Measurements from ENCODE around the gene MEGF11. TPM values are rescaled to one million over a fixed set of nuclear protein-coding genes. Genes with fewer than 3 reads are reported as not detected.

MEGF11 gene
- total and polyA plus RNA-seq, 4 donors: 0.16 to 1.5 (median 0.50) TPM

GRCh38 chr15:66038387-66039116 is 215.0 kb downstream of the MEGF11 start:
- ATAC-seq (ENCODE audit: insufficient read depth, low FRiP score) (no peak), DNase-seq (peak in 1 of 3 donors; percentile 13)
- no peak overlapping the region for H3K4me3 ChIP-seq
- 69 to 72% methylated on average over 8 of the region's 8 CpGs for WGBS, 2 donors
- no peak overlapping the region for H3K9ac ChIP-seq (ENCODE audit: insufficient read depth in 1 of 2, low read length in 2 of 2)
- H3K36me3 ChIP-seq (ENCODE audit: control insufficient read depth in 4 of 4, insufficient read depth in 4 of 4, low read length in 4 of 4): no peaks in the 10 kb centered on the region
- H3K9me3 ChIP-seq (ENCODE audit: control insufficient read depth in 4 of 4, insufficient read depth in 3 of 4, low read length in 3 of 4): peaks cover 0 to 7% (median 0%) of the 10 kb centered on the region in 4 donors
- TF ChIP-seq, protein P1, sequence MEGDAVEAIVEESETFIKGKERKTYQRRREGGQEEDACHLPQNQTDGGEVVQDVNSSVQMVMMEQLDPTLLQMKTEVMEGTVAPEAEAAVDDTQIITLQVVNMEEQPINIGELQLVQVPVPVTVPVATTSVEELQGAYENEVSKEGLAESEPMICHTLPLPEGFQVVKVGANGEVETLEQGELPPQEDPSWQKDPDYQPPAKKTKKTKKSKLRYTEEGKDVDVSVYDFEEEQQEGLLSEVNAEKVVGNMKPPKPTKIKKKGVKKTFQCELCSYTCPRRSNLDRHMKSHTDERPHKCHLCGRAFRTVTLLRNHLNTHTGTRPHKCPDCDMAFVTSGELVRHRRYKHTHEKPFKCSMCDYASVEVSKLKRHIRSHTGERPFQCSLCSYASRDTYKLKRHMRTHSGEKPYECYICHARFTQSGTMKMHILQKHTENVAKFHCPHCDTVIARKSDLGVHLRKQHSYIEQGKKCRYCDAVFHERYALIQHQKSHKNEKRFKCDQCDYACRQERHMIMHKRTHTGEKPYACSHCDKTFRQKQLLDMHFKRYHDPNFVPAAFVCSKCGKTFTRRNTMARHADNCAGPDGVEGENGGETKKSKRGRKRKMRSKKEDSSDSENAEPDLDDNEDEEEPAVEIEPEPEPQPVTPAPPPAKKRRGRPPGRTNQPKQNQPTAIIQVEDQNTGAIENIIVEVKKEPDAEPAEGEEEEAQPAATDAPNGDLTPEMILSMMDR (IDR thresholded peaks at IDR 0.05; ENCODE audit: control extremely low read depth, extremely low read depth): no peak
- no peaks in the 10 kb centered on the region for H3K4me1 ChIP-seq (ENCODE audit: control insufficient read depth in 5 of 5, insufficient read depth in 5 of 5, low read length in 5 of 5)
- H3K27me3 ChIP-seq (ENCODE audit: control insufficient read depth in 3 of 3, insufficient read depth in 3 of 3, low read length in 2 of 3): peaks cover 0 to 21% (median 2%) of the 10 kb centered on the region in 3 donors
- no peak overlapping the region for H3K27ac ChIP-seq (ENCODE audit: low read depth in 1 of 2, low read length in 1 of 2)

- H3K9me3 ChIP-seq (ENCODE audit: control insufficient read depth in 4 of 4, insufficient read depth in 3 of 4, low read length in 3 of 4): peaks cover 0 to 11% (median 0%) of the 10 kb centered on the region in 4 donors
- ATAC-seq (ENCODE audit: insufficient read depth, low FRiP score) (no peak), DNase-seq (no peak)
- H3K27me3 ChIP-seq (ENCODE audit: control insufficient read depth in 3 of 3, insufficient read depth in 3 of 3, low read length in 2 of 3): peaks cover 0 to 21% (median 2%) of the 10 kb centered on the region in 3 donors
- H3K4me1 ChIP-seq (ENCODE audit: control insufficient read depth in 5 of 5, insufficient read depth in 5 of 5, low read length in 5 of 5): no peaks in the 10 kb centered on the region
- no peak overlapping the region for H3K4me3 ChIP-seq
- no peak overlapping the region for H3K9ac ChIP-seq (ENCODE audit: insufficient read depth in 1 of 2, low read length in 2 of 2)
- H3K27ac ChIP-seq (ENCODE audit: low read depth in 1 of 2, low read length in 1 of 2): no peak overlapping the region
- TF ChIP-seq, protein P1 (IDR thresholded peaks at IDR 0.05; ENCODE audit: control extremely low read depth, extremely low read depth): no peak
- no peaks in the 10 kb centered on the region for H3K36me3 ChIP-seq (ENCODE audit: control insufficient read depth in 4 of 4, insufficient read depth in 4 of 4, low read length in 4 of 4)
- WGBS, 2 donors: 66 to 72% methylated on average over 5 of the region's 5 CpGs
These were observed 216.7 kb downstream of the MEGF11 start for GRCh38 chr15:66036859-66037258.

DNA sequence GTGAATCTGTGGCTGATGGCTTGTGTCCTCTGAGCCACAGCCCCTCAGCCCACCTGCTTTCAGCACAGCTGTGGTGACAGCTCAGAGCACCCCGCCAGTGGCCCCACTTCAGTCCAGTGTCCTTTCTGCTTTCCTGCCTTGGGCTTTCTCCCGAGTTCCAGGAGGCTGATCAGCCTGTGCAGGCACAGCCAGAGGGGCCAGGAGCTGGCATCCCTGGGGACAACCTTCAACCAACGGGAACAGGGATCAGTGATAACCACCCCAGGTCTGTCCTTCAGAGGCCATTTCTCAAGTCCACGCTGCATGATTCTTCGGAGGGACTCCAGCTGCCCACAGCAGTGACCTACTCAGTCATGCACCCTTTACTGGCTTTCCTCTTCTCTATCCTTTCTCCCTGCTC is 217.6 kb downstream of the MEGF11 start:
- DNase-seq (no peak), ATAC-seq (ENCODE audit: insufficient read depth, low FRiP score) (no peak)
- no peak overlapping the region for H3K27ac ChIP-seq (ENCODE audit: low read depth in 1 of 2, low read length in 1 of 2)
- H3K4me1 ChIP-seq (ENCODE audit: control insufficient read depth in 5 of 5, insufficient read depth in 5 of 5, low read length in 5 of 5): no peaks in the 10 kb centered on the region
- H3K9me3 ChIP-seq (ENCODE audit: control insufficient read depth in 4 of 4, insufficient read depth in 3 of 4, low read length in 3 of 4): peaks cover 0 to 16% (median 0%) of the 10 kb centered on the region in 4 donors
- no peak overlapping the region for H3K9ac ChIP-seq (ENCODE audit: insufficient read depth in 1 of 2, low read length in 2 of 2)
- WGBS, 2 donors: 72 to 83% methylated on average over 5 of the region's 5 CpGs
- H3K27me3 ChIP-seq (ENCODE audit: control insufficient read depth in 3 of 3, insufficient read depth in 3 of 3, low read length in 2 of 3): peaks cover 0 to 18% (median 2%) of the 10 kb centered on the region in 3 donors
- TF ChIP-seq, protein P1 (IDR thresholded peaks at IDR 0.05; ENCODE audit: control extremely low read depth, extremely low read depth): no peak
- no peaks in the 10 kb centered on the region for H3K36me3 ChIP-seq (ENCODE audit: control insufficient read depth in 4 of 4, insufficient read depth in 4 of 4, low read length in 4 of 4)
- no peak overlapping the region for H3K4me3 ChIP-seq
